Ascending aorta (tissue), 2 donors: ENCODE results near the gene COL4A2. TPM values are rescaled to one million over a fixed set of nuclear protein-coding genes. Genes with fewer than 3 reads are reported as not detected.

Source experiments
- DNase-seq, 2 donors: peaks; one replicate each; pipeline ENCODE4 v3.0.0-alpha.2; 2019; ENCODE audit warnings: low spot score in 2 of 2
- H3K27ac ChIP-seq, 2 donors: fragments of 200-600 bp; sonication (generic); one replicate each; pipeline ENCODE4 v1.5.1; 2016 to 2017; ENCODE audit warnings: mild to moderate bottlenecking in 1 of 2
- H3K27me3 ChIP-seq: fragments of 200-600 bp; sonication (generic); one replicate; pipeline ENCODE4 v1.5.1; 2017
- H3K36me3 ChIP-seq, 2 donors: fragments of 200-600 bp; sonication (generic); one replicate each; pipeline ENCODE4 v1.5.1; 2016
- H3K4me1 ChIP-seq, 2 donors: fragments of 200-600 bp; sonication (generic); one replicate each; pipeline ENCODE4 v1.5.1; 2016 to 2017; ENCODE audit warnings: mild to moderate bottlenecking in 1 of 2
- H3K4me3 ChIP-seq, 2 donors: fragments of 200-600 bp; sonication (generic); one replicate each; pipeline ENCODE4 v1.5.1; 2016 to 2017; ENCODE audit warnings: mild to moderate bottlenecking in 1 of 2
- H3K9me3 ChIP-seq, 2 donors: fragments of 200-600 bp; sonication (generic); one replicate each; pipeline ENCODE4 v1.5.1; 2016
- intact Hi-C: fragments of 100-400 bp; cut with DNase I; formaldehyde crosslinking; loops from one replicate; pipeline ENCODE4 v1.15.1; 2023
- total RNA-seq: library from RNA; depleted of rRNA; stranded (reverse); fragments of >200 nt; gene quantifications from one replicate; pipeline ENCODE4 v1.1.0, GENCODE V29; 2016
- TF ChIP-seq, protein P1 (sequence below), 3 experiments: fragments of 200-600 bp in 2 of 3; fragments of 450-650 bp in 1 of 3; sonication (generic) in 2 of 3; IDR thresholded peaks; one replicate each; pipeline ENCODE4 v1.5.1; 2016 to 2019; ENCODE audit warnings: antibody characterized with exemption in 3 of 3, mild to moderate bottlenecking in 1 of 3, moderate library complexity in 1 of 3

COL4A2 gene
- total RNA-seq, 1 donor from 2014 or later: 1,227 TPM

DNA sequence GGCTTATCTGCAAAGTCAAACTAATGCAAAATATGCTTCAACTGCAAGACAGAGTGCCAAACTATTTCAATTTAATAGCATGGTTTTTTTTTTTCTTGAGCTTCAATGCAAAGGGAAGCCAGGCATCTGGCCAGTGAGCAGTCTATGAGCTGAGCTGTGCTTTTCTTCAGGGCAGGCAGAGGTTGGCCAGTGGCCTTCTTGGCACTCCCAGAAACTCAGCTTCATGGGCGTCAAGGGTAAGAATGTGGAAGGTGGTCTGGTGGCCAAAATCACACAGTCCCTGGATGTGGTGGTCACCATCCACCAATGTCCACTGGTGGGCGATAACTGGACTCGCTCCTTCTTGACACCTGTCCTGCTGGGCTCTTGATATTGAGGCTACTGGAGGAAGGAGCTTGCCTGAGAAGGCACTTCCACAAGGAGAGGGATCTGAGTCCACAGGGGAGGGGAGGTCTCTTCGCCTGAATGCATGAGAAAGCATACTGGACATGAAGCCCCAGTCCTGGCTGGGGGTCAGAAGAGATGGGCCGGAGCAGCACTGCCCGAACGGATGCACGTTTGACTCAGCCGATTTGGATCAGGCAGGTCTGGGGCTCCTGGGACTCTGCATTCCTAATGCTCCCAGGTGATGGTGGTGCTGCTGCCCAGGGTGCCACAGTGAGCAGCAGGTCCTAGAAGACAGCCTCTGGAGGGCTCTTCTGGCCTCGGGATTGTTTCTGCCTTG is 17.1 kb downstream of the COL4A2 start:
- DNase-seq: peak in 1 of 2 donors; percentile 60
- peak overlapping the region; percentile 95 to 96 for H3K27ac ChIP-seq
- peaks cover 0 to 6% of the 10 kb centered on the region in 2 donors for H3K36me3 ChIP-seq
- TF ChIP-seq, protein P1, sequence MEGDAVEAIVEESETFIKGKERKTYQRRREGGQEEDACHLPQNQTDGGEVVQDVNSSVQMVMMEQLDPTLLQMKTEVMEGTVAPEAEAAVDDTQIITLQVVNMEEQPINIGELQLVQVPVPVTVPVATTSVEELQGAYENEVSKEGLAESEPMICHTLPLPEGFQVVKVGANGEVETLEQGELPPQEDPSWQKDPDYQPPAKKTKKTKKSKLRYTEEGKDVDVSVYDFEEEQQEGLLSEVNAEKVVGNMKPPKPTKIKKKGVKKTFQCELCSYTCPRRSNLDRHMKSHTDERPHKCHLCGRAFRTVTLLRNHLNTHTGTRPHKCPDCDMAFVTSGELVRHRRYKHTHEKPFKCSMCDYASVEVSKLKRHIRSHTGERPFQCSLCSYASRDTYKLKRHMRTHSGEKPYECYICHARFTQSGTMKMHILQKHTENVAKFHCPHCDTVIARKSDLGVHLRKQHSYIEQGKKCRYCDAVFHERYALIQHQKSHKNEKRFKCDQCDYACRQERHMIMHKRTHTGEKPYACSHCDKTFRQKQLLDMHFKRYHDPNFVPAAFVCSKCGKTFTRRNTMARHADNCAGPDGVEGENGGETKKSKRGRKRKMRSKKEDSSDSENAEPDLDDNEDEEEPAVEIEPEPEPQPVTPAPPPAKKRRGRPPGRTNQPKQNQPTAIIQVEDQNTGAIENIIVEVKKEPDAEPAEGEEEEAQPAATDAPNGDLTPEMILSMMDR (IDR thresholded peaks at IDR 0.05): no peak
- intact Hi-C loops: no loop called here
- no peaks in the 10 kb centered on the region for H3K9me3 ChIP-seq
- peaks cover 29 to 83% of the 10 kb centered on the region in 2 donors for H3K4me1 ChIP-seq
- H3K27me3 ChIP-seq: no peaks in the 10 kb centered on the region
- peak overlapping the region in 1 of 2 donors; percentile 9 for H3K4me3 ChIP-seq

DNA sequence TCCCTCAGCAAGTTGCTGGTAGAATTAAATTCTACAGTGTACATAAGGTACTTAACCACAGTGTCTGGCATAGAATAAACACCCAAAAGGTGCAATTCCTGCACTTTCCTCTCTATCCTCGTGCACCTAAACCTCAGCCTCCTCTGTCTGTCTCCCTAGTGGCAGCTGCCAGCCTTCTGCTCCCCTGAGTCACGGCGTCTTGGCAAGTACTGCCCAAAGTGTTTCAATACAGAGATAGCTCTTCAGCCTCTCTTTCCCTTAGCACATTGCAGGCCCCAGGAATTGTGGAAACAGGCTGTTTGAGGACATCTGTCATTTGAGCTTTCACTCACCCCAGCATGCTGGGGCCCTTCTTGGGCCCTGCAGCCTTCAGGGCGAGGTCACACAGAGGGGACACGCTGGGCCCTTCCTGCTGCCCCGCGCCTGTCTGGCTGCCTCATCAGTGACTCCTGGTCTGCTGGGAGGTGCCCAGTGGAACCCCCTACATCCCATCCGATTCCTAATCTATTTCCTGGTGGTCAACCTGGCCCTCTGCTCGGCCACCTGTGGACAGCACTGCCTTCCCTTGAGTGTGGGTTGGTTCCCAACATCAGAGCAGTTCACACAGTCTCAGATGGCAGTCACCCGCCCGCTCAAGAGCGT is 19.3 kb downstream of the COL4A2 start:
- TF ChIP-seq, protein P1 (IDR thresholded peaks at IDR 0.05): no peak
- H3K4me3 ChIP-seq: peak overlapping the region in 1 of 2 donors; percentile 2
- H3K4me1 ChIP-seq: peaks cover 26 to 79% of the 10 kb centered on the region in 2 donors
- H3K9me3 ChIP-seq: no peaks in the 10 kb centered on the region
- peaks cover 0 to 6% of the 10 kb centered on the region in 2 donors for H3K36me3 ChIP-seq
- DNase-seq: peak in 1 of 2 donors; percentile 80
- H3K27ac ChIP-seq: peak overlapping the region; percentile 95 to 96
- no peaks in the 10 kb centered on the region for H3K27me3 ChIP-seq
- intact Hi-C loops: no loop called here

DNA sequence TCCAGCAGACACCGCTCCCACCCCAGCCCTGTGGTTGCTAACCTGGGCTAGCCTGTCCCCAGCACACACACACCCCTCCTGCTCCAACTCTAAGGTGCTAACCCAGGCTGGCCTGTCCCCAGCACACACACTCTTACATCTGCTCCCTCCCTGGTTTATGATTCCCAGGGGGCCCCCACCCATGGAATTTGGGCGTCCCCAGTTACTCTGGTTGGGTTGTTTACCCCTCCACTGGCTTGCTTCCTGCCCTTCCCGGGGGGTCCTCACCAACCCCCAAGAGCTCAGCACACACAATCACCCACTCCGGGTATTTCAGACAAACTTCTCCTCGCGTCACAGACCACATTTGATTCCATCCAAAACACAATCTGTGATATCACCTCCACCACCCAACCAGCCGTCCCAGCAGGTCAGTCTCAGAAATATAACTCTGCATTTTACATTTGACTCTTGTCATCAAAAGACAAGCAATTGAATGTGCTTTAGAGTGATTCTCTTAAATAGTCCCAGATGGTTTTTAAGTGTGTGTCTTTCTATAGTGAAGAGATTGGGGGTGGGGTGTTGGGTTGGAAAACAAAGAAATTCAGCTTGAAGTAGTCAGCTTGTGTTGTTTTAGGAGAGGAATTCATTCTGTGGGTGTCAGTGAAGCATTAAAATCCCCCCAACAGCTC is 20.1 kb downstream of the COL4A2 start:
- peak in 1 of 2 donors; percentile 61 for DNase-seq
- intact Hi-C loops: no loop called here
- peaks cover 22 to 78% of the 10 kb centered on the region in 2 donors for H3K4me1 ChIP-seq

DNA sequence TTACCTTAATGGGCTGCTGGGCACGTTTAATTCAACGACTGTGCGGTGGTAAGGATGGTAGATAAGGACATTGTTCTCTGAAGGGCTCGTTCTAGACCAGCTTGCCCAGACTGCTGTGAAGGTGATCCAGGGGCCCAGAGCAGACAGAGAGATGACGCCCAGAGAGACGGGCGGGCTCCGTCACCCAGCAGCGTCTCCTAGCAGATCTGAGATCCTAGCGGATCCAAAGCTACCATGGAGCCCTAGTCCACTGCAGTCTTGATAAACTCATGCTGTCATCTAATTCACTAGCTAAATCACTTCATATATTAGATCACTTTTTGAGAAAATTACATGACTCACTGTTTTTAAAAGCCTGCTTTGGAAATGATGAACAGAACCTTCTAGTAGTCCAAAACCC is 21.5 kb downstream of the COL4A2 start:
- no peaks in the 10 kb centered on the region for H3K9me3 ChIP-seq
- DNase-seq: peak in 1 of 2 donors; percentile 64
- peak overlapping the region; percentile 95 to 96 for H3K27ac ChIP-seq
- H3K27me3 ChIP-seq: no peaks in the 10 kb centered on the region
- H3K4me1 ChIP-seq: peaks cover 18 to 72% of the 10 kb centered on the region in 2 donors
- peaks cover under 1 to 6% of the 10 kb centered on the region in 2 donors for H3K36me3 ChIP-seq
- intact Hi-C loops: no loop called here
- TF ChIP-seq, protein P1 (IDR thresholded peaks at IDR 0.05): peak in 1 of 3 experiments; percentile 3
- H3K4me3 ChIP-seq: peak overlapping the region in 1 of 2 donors; percentile 55

More for the DNA sequence above, 20.1 kb downstream of the COL4A2 start:
- H3K27me3 ChIP-seq: no peaks in the 10 kb centered on the region
- H3K36me3 ChIP-seq: peaks cover 0 to 6% of the 10 kb centered on the region in 2 donors
- H3K27ac ChIP-seq: peak overlapping the region; percentile 95 to 96
- TF ChIP-seq, protein P1 (IDR thresholded peaks at IDR 0.05): no peak
- peak overlapping the region in 1 of 2 donors; percentile 2 for H3K4me3 ChIP-seq
- H3K9me3 ChIP-seq: no peaks in the 10 kb centered on the region

DNA sequence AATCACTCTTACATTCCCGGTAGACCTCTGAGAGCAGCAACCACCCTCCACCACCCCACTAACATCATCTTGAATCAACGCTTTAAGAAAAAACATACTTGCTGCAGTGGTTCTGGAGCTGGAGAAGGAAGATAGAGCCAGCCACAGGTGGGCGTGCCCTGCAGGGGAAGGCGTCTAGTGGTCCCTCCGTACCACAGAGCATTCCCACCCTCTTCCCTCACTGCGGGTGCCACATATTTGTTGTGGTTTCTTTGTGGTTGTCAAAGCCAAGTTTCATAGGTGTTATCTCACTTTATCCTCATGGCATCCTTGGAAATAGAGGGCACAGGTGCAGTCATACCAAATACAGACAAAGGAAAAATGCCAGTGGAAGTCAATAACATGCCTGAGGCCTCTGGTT is 22.2 kb downstream of the COL4A2 start:
- intact Hi-C loops: loop anchor here (1.0 kb wide), 1 partner anchor 10 kb away; no protein-coding TSS in a partner anchor
- peaks cover 12 to 72% of the 10 kb centered on the region in 2 donors for H3K4me1 ChIP-seq
- DNase-seq: peak in 1 of 2 donors; percentile 46
- H3K9me3 ChIP-seq: no peaks in the 10 kb centered on the region
- peaks cover 5 to 7% of the 10 kb centered on the region in 2 donors for H3K36me3 ChIP-seq
- TF ChIP-seq, protein P1 (IDR thresholded peaks at IDR 0.05): no peak
- no peaks in the 10 kb centered on the region for H3K27me3 ChIP-seq
- peak overlapping the region; percentile 95 to 96 for H3K27ac ChIP-seq
- peak overlapping the region in 1 of 2 donors; percentile 55 for H3K4me3 ChIP-seq
